ENCODE results near the gene VRK3.
"Not testable (repeated sequence)": the region's sequence is repeated elsewhere in the genome, so short reads cannot be mapped to it uniquely, and the experiment has no call there.

Gene VRK3

GRCh38 chr19:50025022-50025793 lies at the start of gene VRK3:
Gene VRK3, minus strand, starts transcription at chr19:50025372. Its CDS starts 9,210 bp downstream, at chr19:50016162.
- peak; percentile 99 for DNase-seq (ENCODE audit: low spot score)

DNA sequence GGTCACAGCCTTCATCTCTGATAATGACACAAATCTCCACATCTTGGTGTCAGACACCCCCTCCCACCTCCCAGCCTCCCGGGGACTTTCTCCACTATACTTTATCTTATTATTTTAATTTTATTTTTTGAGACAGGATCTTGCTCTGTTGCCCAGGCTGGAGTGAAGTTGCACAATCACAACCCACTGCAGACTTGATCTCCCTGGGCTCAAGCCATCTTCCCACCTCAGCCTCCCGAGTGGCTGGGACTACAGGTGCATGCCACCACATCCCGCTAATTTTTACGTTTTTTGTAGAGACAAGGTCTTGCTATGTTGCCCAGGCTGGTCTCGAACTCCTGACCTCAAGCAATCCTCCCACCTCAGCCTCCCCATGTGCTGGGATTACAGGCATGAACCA lies 43.2 kb upstream of the VRK3 start:
- DNase-seq (ENCODE audit: low spot score), result not testable (repeated sequence)

- no peak for DNase-seq (ENCODE audit: low spot score)
These were observed 42.4 kb upstream of the VRK3 start for GRCh38 chr19:50067575-50067974.

DNA sequence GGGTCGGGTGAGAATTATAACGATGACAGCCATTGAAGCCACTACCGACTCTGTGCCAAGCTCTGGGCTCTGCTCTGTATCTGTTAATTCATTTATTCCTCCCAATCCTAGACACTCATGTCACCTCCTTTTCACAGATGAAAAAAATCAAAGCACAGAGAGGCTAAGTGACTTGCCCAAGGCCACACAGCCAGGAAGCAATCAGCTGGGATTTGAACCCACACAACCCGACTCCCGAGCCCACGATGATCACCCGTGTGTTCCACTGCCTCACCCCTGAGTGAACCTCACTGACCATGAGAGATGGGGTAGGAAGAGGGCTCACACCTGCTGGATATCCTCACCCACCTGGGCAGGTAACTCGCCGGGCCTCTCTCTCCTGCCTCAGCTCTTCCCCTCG lies 40.8 kb upstream of the VRK3 start:
- DNase-seq (ENCODE audit: low spot score), result no peak

DNA sequence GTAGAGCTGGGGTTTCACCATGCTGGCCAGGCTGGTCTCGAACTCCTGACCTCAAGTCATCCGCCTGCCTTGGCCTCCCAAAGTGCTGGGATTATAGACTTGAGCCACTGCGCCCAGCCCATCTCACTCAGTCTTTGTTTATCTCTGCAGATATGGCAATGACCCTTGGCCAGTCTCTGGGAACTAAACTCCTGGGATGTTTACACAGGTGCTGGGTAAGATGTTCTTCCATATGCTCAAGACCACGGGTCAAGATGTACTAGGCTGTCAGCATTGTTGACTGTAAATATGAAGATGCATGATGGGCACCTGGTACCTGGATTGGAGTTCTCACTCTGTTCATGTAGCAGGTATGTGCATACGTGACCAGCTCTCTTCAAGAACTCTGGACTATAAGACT lies 36.5 kb upstream of the VRK3 start:
- DNase-seq (ENCODE audit: low spot score), result no peak

DNA sequence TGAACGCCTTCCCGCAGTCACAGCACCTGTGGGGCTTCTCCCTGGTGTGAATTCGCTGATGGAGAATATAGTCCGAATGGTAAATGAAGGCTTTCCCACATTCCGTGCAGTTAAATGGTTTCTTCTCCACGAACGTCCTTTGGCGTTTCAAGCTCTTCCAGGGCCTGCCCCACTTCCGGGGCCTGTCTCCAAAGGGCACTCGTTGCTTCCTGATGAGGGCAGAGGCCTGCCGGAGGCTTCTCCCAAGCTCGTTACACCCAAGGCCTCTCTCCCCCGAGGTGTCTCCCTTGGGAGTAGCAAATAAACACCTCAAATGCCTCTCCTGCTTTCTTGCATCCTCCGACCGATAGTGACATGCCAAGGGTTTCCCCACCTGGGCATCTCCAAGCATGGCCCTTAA lies 34.9 kb upstream of the VRK3 start:
- no peak for DNase-seq (ENCODE audit: low spot score)

DNA sequence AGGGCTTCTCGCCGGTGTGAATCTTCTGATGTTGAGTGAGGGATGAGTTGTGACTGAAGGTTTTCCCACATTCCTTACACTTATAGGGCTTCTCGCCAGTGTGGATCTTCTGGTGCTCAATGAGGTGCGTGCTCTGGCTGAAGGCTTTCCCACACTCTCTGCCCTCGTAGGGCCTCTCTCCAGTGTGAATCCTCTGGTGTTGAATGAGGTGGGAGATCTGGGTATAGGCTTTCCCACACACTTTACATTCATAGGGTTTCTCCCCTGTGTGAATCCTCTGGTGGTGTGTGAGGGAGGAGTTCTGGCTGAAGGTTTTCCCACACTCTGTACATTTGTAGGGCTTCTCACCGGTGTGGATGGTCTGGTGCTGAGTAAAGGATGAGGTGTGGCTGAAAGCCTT lies 33.9 kb upstream of the VRK3 start:
- DNase-seq (ENCODE audit: low spot score), result no peak

- no peak for DNase-seq (ENCODE audit: low spot score)
These were observed 33.3 kb upstream of the VRK3 start for GRCh38 chr19:50058425-50058824.

GRCh38 chr19:50053119-50053518 lies 27.9 kb upstream of the VRK3 start:
- no peak for DNase-seq (ENCODE audit: low spot score)

- DNase-seq (ENCODE audit: low spot score), result no peak
These were observed 26.8 kb upstream of the VRK3 start for GRCh38 chr19:50051964-50052363.

GRCh38 chr19:50051228-50051895 lies 26.2 kb upstream of the VRK3 start:
- DNase-seq (ENCODE audit: low spot score), result not testable (repeated sequence)

GRCh38 chr19:50050406-50051227 lies 25.4 kb upstream of the VRK3 start:
- peak; percentile 91 for DNase-seq (ENCODE audit: low spot score)

GRCh38 chr19:50047671-50048070 lies 22.5 kb upstream of the VRK3 start:
- DNase-seq (ENCODE audit: low spot score), result no peak

DNA sequence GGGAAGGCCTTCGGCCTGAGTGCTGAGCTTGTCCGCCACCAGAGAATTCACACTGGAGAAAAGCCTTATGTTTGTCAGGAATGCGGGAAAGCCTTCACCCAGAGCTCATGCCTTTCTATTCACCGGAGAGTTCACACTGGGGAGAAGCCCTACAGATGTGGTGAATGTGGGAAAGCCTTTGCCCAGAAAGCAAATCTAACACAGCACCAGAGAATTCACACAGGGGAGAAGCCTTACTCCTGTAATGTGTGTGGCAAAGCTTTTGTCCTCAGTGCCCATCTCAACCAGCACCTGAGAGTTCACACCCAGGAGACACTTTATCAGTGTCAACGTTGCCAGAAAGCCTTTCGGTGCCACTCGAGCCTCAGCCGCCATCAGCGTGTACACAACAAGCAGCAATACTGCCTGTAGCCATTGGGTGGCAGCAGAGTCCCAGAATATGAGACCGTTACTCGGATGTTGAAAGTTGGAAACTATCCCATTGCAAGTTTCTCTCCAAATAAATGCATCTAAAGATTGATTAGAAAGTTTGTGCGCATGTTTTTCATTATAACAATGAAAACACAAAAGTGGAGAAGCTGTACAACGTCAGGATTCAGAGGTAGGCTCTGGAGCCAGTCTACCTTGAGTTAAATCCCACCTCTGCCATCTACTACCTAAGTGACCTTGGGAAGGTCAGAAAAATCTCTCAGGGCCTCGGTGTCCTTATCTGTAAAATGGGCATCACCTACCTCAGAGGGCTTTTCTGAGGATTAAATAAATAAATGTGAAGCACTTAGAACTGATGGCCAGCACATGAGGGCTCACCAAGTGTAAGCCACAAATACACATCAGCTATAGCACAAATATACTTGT lies 21.7 kb upstream of the VRK3 start:
- DNase-seq (ENCODE audit: low spot score), result no peak

DNA sequence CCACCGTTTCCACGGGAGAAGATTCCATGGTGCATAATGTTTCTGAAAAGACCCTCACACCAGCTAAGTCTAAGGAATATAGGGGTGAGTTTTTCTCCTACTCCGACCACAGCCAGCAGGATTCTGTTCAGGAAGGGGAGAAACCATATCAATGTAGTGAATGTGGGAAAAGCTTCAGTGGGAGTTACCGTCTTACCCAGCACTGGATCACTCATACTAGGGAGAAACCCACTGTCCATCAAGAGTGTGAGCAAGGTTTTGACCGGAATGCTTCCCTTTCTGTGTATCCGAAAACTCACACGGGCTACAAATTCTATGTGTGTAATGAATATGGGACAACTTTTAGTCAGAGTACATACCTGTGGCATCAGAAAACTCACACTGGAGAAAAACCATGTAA lies 19.8 kb upstream of the VRK3 start:
- DNase-seq (ENCODE audit: low spot score), result no peak

- DNase-seq (ENCODE audit: low spot score), result no peak
These were observed 18.8 kb upstream of the VRK3 start for GRCh38 chr19:50043967-50044366.

DNA sequence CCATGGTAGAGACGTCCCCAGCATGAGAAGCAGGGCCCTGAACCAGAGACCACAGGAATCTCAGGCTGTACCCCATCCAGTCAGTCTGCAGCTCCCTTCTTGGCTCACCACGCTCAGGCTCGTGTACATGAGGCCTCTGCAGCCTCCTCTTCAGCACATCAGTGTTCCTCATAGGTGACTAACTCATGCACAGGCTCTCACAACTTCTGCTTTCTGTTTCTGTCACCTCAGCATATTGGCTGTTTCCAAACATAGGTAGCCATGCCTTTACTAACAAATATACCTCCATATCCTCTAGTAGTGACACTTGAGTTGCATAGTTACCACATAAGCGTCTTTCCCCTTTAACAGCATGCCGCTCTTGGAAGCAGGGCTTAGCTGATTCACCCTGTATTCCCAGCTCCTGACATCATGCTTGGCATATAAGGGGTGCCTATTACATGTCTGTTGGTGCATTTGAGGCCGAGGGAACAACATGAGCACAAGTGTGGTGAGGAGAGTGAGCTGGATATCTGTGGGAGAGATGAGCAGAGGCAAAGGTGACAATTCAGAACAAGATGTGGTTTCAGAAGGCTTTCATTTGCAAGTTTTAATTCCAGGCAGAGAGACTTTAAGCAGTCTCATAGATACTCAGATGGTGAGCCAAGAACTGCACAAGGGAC lies 17.3 kb upstream of the VRK3 start:
- no peak for DNase-seq (ENCODE audit: low spot score)

DNA sequence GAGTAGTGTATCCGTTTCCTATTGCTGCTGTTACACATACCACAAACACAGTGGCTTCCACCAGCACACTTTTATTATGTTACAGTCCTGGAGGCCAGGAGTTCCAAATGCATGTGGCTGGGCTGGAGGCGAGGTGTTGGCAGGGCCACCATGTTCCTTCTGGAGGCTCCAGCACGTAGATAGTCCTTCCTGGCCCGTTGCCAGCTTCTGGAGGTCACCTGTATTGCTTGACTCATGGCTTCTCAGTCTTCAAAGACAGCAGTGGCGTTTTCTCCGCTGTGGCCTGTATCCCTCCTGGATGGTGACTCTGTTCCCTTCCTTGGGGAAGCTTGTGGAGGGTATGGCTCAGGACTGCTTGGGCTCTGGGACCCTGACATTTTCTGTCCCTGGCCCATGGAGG lies 15.8 kb upstream of the VRK3 start:
- no peak for DNase-seq (ENCODE audit: low spot score)

- DNase-seq (ENCODE audit: low spot score), result peak; percentile 8
These were observed 14.8 kb upstream of the VRK3 start for GRCh38 chr19:50039968-50040367.

GRCh38 chr19:50036908-50037307 lies 11.7 kb upstream of the VRK3 start:
- DNase-seq (ENCODE audit: low spot score), result no peak

DNA sequence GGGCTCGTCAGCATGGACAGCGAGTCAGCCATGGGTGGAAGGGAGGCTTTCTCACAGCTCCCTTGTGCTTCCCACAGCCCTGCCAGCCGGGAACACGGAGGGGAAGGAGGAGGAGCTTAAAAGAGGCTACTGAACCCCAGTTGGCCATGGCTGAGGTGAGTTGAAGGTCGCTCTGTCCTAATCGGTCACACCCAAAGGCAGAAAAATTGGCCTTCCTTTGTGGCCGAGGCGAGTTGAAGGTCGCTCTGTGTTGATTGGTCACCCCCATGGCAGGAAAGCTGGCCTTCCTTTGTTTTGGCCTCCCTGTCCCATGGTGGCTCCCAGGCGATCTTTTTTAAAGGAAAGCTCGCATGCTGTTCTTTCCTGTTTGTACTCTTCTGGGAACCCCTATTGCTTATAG lies 5.8 kb upstream of the VRK3 start:
- DNase-seq (ENCODE audit: low spot score), result no peak

Measured in AG08395 (cell line).